ENCODE measurements around the gene OR10G3.

OR10G3 gene

DNA sequence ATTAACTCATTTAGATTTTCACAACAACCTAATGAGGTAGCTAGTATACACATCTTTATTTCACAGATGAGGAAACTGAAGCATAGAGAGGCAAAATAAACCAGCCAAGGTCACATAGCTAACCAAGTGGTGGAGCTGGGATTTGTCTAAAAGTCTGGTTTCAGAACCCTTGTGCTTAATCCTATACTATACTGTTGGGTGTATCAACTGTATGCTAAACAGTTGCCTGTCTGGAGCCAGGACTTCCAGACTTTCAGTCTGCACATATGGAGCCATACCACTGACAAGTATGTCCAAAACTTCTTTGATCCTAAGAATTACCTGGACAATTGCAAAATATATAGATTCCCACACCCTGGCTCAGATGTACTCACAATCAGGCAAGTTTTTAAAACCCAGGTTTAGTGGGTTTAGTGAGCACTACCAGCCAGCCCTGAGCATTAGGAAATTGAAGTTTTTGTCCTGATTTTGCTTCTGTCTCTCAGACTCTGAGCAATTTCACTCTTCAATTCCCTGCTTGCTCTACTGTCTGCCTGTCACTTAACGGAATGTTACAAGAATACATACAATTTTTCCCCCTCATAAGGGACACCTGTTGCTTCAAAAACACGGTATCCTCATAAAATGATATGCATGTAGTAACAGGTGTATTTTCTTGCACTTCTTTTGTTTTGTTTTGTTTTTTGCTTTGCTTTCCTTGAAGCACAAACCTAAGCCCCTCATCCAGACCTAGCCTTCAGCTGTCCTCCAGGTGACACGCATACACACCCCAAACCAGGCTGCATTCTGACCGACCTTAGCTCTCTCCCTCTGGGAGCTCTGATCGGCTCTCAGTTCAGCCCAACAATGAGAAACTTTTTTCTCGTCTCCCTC is 44.1 kb downstream of the OR10G3 start:
- no peak for DNase-seq

DNA sequence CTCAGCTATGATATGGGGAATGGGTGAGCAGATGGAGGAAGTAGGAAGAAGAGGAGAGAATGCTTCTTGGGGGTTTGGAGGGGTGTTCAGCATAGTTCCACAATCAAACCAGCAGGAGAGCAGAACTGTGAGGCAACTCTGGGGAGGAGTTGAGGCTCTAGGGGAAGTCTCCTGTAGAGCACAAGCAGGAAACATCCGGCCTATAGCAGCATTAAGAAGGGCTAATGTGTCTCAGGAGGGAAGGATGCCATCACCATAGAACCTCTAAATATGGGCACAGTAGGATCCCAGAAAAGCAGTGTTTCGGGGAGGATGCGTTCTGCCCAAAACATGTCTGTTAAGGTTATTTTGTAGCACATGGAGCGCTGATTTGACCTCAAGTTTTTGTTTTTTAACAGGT is 45.3 kb downstream of the OR10G3 start:
- DNase-seq = no peak

DNA sequence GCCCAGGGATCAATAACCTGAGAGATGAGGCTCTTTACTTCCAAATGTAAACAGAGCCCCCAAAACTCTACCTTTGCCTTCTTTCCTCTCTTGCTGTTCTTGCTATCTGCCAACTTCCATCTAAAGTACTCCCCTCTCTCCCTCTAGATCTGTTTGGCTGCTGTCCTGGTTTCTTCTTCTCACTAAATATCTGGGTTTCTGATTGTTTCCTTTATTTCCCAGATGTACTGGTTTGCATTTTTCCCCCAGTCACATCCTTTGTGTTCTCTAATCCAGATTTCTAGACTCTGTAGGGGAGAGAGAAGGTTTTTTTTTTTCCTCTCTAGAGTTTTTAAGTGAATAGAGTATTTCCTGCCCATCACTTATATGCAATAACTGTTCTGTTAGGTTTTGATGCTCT is 46.6 kb downstream of the OR10G3 start:
- no peak for DNase-seq

DNA sequence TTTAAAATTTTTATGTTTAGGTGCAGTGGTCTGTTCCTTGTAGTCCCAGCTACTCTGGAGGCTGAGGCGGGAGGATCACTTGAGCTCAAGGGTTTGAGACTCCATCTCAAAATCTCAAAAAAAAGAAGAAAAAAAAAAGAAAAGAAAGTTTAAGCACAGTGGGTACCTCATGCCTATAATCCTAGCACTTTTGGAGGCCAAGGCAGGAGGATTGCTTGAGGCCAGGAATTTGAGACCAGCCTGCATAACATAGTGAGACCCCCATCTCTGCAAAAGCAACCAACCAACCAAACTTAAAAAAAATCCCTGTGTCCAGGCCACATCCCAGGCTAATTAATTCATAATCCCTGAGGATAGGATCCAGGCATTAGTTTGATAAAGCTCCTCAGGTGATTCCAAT is 50.4 kb downstream of the OR10G3 start:
- DNase-seq = no peak

DNA sequence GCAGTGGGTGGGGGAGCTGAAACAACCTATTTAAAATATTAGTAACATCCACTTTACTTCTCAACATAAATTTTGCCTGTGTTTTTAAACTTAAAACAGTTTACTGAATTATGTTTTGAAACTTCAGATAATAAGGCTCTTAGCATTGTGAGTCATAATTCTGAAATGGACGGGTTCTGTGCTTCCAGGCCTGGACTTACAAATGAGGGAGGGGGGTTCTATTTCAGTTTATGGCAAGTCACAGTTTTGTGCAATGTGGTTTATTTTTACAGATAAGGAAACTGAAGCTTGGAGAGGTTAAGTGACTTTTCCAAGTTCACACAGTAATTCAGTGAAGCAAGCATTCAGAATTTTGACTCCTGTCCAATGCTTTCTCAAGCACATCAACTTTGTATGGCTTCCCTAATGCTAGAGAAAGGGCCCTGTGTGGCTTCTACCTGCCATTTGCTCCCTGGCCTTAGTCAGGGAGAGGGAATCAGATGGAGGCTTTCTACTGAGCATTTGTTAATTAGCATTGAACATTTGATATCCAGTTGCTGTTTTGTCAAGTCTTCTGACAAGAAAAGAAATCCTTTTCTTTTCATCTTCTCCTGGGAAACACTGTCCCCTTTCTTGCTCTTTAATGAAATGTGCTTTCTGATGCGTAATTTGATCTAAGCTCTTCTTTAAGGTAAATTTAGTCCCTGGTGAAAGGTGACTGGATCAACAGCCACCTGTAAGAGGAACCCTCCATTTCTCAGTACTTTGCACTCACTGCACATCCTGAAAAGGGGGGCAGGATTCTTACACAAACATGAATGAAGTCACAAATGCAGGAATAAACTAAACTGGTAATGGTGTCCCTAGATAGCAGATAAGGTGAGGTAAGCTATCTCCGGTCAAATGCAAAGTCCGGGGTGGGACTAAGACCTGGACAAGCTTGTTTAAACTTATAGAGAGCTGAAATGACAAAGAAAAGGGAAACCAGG is 51.2 kb downstream of the OR10G3 start:
- no peak for DNase-seq

DNA sequence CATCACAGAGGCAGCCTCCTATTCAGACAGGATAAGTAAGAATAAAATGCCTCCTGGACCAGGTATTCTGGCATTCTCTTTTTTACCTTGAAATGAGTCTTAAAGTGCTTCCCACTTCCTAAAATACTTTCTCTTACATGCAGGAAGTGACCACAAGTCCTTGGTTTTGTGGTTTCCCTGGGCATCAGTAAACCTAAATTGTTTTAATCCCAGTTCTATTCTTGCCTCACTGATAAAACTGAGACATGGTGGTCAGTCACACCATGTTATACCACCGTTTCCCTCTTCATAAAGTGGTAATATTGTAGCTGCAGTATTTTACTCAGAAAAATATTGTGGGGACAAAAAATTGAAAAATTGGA is 52.6 kb downstream of the OR10G3 start:
- DNase-seq = no peak

DNA sequence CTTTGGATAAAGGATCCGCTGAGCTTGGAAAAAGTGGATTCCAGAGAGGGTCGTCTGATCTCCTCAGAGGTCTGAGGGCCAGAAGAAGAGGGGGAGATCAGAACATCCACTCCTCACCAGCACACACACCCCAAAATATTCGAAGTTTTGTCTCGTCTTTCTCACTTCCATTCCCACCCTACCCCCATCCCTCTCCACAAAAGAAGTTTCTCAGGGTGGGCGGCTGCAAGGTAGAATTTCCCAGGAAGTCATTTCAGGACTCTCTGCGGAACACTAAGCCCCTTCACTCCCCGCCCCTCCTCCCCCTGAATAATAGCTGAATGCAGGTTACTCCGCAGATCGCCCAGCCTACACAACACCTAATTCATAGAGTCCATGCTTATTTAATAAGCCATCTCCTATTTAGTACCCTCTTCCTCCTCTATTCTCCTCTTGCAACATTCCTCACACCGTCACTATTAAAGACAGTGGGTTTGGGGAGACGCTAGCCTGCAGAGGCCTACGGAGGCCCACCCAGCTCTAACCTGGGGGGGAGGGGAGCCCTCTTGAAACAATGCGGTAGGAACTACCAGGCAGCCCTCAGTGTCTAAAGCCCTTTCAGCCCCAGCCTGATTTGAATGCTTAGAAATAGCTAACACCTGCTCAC is 53.1 kb downstream of the OR10G3 start:
- DNase-seq = peak; percentile 38

DNA sequence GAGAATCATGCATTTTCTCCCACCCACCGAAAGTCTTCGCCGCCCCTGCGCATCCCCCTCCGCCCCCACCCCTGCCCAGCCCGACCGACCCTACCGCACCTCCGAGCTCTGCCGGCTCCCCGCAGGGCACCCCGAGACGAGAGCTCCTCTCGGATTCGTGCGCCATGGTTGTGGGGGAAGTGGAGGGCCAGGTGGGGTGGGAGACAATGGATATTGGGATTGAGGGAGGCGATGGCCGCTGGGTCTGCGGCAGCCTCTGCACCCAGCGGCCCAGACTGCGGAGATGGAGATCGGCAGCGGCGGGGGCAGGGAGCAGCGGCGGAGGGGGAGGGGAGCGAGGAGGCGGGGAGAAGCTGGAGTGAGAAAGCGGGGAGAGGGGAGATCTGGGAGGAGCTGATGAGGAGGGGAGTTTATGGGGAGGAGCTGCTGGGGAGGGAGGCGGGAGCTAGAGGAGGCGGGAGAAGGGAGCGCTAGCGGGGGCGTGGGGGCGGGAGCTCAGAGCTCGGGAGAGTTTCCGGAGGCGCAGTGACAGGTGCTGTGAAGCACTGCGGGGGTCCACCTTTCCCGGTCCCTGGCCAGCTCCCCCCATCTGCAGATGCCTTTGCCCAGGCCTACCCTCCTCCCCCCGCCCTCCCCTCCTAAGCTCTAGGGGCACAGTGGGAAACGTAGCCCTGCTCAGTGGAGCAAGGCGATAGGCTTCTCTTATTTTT is 53.8 kb downstream of the OR10G3 start, which contains the start of gene SALL2:
Gene SALL2, minus strand, starts transcription at position 385 of the 710 bp plus-strand sequence. Its CDS starts 219 bp downstream, at position 166.
- peak; percentile 88 for DNase-seq

DNA sequence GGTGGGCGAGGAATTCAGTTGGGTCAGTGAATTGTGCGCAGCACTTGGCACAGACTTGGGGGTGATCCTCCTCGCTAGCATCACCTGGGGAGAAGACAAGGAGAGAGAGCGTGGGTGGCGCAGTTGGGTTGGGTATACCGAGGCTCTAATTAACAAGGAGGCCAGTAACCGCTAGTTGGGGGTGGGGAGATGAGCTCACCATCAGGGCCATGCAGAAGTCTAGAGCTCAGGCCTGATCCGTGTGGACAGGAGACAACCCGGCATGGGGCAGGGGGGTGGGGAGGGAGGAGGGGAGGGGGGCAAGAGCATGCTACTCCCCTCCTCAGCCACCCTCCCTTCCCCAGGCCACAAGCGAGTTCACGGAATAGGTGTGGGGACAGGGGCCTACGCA is 54.3 kb downstream of the OR10G3 start:
- no peak for DNase-seq

DNA sequence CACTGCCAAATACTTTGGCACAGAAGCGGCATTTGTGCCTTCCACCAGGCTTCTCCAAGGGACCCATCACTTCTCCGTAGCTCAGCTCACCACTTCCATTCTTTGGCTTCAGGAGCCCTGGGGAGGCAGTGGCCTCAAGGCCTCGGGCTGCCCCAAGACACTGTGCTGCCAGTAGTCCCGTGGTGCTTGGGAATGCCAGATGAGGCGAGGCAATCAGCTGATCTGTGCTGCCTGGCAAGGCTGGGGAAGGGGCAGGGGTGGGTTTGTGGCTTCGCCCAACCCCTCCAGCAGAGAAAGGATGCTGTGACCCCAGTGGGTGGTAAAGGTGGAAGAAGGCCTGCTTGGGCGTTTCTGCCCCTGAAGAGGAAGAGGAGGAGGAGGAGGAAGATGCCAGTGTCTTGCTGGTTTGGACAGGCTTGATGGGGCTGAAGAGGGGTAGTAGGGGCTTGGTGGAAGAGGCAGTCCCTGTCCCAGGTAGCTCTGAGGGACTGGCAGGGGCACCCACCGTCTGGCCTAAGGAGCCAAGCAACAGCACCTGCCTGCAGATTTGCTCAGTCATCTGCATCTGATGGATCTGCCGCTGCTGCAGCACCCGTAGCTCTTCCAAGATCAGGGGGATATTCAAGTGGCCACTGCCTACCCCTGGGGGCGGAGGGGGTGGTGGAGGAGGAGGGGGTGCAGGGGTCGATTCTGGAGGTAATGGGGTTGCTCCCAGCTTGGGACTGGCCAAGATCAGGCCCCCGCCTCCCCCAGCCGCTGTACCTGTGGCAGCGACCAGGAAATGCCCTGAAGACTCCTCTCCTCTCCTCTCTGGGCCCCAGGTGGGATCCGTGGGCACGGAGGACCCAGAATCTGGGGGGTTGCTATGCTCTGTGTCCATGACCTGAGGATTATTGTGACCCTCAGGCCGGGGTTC is 55.0 kb downstream of the OR10G3 start:
- DNase-seq = no peak

DNA sequence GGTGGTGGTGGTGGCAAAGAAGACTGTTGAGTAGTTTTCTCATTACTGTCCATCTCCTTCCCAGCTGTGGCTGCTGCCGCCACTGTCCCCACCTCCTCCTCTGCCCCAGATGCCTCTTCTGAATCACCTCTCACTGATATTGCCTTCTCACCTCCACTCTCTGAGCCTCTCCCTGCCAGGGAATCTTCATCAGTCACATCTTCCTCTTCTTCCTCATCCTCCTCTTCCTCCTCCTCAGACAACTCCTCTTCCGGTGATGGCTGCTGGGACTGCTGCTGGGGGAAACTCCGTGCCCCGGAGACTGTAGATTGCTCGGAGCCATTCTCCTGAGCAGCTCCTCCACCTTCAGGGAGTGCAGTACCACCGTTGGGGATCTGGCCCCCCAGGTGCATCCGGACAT is 56.7 kb downstream of the OR10G3 start:
- DNase-seq = no peak

DNA sequence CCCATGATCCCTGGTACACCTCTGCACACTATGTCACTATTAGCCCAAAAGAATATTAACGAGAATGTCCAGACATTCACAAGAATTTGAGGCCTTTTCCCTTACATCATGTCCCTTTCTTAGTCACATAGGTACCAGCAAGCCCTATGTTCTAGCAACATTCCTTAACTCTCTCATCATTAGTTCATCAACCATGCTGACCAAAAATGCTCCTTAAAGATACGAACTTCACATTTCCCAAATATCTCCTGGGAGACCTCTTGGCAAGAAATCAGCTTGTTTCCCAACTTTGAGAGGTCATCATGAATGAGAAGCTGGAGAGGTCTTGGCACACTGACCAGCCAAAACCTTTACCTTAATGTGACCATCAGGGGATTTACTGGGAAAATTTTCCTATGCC is 58.4 kb downstream of the OR10G3 start:
- no peak for DNase-seq

DNA sequence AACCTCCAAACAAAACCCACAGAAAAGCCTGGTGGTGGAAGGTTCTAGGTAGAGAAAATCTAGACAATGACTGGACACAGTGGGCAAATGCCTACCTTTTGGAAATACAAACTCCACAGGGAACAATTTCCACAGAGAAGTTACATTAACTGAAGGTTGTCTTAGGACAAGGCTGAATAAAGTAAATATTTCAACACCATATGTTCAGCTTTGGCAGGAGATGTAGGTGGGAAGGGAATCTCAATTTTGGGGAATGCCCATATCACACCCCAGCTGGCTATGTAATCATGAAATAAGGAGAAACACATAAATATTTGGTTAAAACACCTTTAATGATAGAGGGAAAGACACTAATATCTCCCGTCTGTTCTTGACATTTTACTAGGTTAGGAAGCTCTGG is 59.1 kb downstream of the OR10G3 start:
- DNase-seq = no peak

DNA sequence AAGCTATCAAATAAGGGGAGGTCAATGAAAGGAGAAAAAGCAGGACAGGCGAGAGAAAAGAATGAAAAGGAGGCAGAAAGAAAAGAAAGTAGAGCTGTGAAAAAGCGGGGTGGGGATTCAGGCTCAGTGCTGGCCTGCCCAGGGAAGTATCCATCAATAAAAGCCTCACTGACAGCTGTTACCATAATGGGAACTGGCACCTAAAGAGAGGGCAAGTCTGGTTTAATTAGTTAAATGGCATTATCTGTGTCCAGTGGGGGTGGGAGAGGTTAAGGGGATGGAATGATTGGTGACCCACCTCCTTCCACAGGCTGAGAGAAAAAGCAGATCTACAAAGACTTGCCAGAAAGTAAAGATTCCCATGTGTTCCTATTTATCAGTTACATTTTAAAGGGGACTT is 61.2 kb downstream of the OR10G3 start:
- no peak for DNase-seq

Data from DMS153 (cell line).